ES-I3 (cell line): ENCODE measurements around the gene ONECUT3.
"Not testable (repeated sequence)": the region's sequence is repeated elsewhere in the genome, so short reads cannot be mapped to it uniquely, and the experiment has no call there.

ENCODE experiments used
- H3K36me3 ChIP-seq: 2 replicates; pipeline ENCODE4 v1.6.1; 2013; ENCODE audit warnings: mild to moderate bottlenecking, low read length, control low read depth, moderate library complexity; ENCODE audit not compliant: insufficient read depth
- H3K4me1 ChIP-seq: 2 replicates; pipeline ENCODE4 v1.6.1; 2013; ENCODE audit warnings: mild to moderate bottlenecking, control low read depth, low read length; ENCODE audit not compliant: insufficient read depth
- H3K9ac ChIP-seq: 2 replicates; pipeline ENCODE4 v1.6.1; 2013; ENCODE audit warnings: low read depth, mild to moderate bottlenecking, low read length, moderate library complexity
- H3K9me3 ChIP-seq: 2 replicates; pipeline ENCODE4 v1.6.1; 2013; ENCODE audit warnings: mild to moderate bottlenecking, low read length, moderate library complexity; ENCODE audit not compliant: control insufficient read depth, insufficient read depth

ONECUT3 gene

DNA sequence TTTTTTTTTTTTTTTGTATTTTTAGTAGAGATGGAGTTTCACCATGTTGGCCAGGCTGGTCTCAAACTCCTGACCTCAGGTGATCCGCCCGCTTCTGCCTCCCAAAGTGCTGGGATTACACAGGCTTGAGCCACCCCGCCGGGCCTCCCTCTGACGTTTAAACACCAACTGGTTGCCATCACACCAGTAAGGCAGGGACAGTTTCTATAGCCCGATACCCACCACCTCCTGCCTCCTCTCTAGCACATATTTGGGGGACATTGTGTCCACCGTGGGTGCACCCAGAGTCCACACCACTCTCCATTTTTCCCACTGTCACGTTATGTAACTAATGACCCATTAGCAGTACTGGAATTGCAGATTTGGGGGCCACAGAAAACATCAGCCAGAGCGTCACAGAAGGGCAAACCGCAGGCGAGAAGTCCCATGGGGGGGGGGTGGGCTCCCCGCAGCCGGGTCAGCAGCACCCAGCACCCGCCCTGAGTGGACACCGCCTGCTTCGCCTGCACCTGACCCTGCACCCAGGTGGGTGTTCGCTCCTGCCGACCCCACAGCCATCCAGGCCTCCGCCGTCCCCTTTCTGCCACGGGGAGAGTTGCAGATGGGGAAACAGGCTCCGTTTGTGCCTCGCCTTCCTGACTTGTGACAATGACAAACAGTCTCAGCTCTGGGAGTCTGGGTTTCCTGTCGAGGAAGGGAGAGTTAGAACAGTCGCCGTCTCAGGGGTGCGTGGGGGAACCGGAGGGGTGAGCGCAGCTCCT is 3.6 kb downstream of the ONECUT3 start:
- Histone ChIP-seq H3K4me1 (no peaks in the 10 kb centered on the region; the same call in 1 of the 2 replicates), H3K9ac (no peak overlapping the region), H3K9me3 (no peaks in the 10 kb centered on the region), H3K36me3 (no peaks in the 10 kb centered on the region)

DNA sequence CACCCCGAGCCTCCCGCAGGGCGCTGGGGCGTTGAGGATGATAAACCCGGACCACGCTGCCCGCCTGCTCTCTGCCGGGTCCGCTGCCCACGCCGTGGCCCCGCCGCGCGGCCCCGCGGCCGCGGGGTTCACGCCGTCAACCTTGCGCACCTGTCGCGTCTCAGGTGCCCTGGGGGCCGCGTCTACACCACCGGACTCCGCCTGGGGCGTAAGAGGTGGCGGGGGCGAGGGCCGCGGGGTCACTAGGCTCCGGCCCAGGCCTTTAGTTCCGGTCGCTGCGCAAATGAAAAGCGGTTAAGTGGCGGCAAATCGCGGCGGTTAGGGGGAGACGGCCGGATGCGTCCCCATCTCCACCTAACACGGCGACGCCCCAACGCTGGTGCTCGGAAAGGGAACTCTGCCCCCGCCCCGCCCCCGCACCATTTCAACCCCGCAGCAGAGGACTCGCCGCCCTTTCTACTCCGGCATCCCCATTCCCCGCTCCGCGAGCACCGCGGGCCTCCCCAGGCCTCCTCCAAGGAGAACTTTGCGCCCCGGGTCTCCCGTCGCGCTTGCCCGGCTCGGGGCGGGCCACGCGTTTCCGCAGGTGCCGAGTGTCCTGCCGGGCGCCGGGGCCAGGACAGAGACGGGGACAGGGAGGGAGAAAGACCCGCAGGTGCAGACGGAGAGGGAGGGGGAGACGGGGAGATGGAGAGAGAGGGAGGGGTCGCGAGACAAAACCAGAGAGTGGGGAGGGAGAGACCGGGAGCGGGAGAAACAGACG is 4.3 kb downstream of the ONECUT3 start:
- no peaks in the 10 kb centered on the region for H3K36me3 ChIP-seq
- no peaks in the 10 kb centered on the region; the same call in 1 of the 2 replicates for H3K4me1 ChIP-seq
- H3K9ac ChIP-seq: no peak overlapping the region
- H3K9me3 ChIP-seq: no peaks in the 10 kb centered on the region

DNA sequence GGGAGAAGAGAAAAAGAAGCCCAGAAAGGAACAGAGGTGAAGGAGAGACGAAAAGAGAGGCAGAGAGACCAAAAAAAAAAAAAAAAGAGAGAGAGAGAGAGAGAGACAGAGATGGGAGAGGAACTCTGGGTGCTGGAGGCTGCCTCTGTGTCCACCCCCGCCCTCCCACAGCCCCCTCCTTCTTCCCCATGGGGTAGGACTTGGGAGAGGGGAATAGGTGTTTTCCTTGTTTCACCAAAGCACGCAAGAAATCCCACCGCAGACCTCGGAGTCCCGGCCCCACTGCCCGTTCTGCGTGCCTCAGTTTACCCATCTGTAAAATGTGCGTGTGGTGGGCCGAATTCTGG is 4.9 kb downstream of the ONECUT3 start:
- H3K9ac ChIP-seq: no peak overlapping the region
- no peaks in the 10 kb centered on the region; the same call in 1 of the 2 replicates for H3K4me1 ChIP-seq
- no peaks in the 10 kb centered on the region for H3K36me3 ChIP-seq
- H3K9me3 ChIP-seq: no peaks in the 10 kb centered on the region

DNA sequence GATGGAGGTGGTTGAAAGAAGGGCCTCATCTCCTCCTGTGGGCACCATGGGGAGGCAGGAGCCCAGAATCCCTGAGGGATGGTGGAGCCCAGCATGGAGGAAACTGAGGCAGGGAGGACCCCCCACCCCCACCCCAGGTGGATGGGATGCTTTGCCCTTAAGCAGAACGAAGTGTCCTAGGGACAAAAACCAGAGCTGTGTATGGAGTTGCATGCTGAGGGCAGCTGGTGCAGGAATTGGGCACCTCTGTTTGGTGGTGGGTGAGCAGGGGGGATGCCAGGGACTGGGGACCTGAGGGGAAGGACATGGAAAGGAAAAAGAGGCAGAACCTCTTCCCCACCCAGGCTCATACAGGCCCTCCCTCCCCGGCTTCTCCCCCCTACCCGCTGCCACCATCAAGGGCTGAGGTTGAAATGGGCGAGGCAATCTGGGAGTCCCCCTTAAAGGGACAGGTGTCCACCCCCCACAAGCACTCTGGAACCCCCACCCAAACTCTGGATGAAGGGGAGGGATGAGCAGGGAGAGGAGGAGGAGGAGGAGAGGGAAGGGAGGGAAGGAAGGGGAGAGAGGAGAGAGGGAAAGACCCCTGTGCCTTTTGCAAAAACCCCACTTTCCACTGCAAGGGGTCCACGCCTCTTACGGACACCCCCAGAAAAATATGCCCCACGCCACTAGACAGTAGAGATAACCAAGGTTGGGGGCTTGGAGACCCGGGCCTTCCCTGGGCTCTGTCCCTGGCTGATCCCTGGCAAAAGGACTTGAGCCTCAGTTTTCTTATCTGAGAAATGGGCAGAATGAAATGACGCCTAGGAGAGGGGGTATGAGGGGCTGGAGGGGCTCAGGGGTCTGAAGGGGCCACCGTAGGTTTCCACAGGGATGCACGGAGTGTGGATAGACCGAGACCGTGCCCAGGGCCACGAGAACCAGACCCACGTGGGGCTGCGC is 5.9 kb downstream of the ONECUT3 start:
- Histone ChIP-seq H3K9ac (no peak overlapping the region), H3K4me1 (no peaks in the 10 kb centered on the region; the same call in 1 of the 2 replicates)

DNA sequence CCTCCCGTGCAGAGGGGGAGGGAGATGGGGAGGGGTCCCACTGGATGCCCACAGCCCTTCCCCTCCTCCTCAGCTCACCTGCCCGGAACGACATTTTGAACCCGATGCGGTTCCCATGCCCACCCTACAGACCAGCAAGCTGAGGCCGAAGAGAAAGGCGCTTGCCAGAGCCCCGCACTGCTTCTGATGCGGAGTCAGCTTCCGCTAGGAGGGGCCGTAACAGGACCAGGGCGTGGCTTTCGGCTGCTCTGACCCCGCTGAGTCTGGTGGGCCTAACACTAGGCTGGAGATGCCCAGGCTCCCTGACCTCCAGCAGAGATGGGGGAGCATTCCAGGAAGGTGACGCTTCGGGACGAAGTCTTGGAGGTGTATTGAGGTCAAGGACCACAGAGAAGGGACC is 6.7 kb downstream of the ONECUT3 start:
- Histone ChIP-seq H3K4me1 (no peaks in the 10 kb centered on the region; the same call in 1 of the 2 replicates), H3K9me3 (no peaks in the 10 kb centered on the region), H3K9ac (no peak overlapping the region), H3K36me3 (no peaks in the 10 kb centered on the region)

More for the DNA sequence above, 5.9 kb downstream of the ONECUT3 start:
- Histone ChIP-seq H3K9me3 (no peaks in the 10 kb centered on the region), H3K36me3 (no peaks in the 10 kb centered on the region)

DNA sequence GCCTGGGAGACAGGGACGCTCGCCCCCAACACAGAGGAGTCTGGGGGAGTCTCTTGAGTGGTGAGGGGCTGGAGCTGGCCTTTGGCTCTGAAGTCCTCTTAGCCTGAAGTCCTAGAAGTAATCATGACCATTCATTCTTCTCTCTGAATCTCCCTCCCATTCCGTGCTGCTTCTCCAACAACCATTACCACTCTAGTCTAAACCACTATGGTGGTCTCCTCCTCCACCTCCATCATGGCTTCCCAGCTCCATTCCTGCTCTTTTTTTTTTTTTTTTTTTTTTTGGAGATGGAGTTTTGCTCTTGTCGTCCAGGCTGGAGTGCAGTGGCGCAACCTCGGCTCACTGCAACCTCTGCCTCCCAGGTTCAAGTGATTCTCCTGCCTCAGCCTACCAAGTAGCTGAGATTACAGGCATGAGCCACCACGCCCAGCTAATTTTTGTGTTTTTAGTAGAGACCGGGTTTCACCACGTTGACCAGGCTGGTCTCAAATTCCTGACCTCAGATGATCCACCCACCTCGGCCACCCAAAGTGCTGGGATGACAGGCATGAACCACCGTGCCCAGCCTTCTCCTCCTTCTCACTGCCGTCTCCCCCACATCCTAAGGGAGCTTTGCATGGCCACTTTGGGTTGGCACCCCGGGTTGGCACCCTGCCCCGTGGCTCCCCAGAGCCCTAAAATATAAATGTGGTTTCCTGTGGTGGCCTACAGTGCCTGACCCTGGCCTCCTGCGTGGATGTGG is 7.7 kb downstream of the ONECUT3 start:
- not testable (repeated sequence) for H3K9ac ChIP-seq, H3K4me1 ChIP-seq, H3K36me3 ChIP-seq, H3K9me3 ChIP-seq

DNA sequence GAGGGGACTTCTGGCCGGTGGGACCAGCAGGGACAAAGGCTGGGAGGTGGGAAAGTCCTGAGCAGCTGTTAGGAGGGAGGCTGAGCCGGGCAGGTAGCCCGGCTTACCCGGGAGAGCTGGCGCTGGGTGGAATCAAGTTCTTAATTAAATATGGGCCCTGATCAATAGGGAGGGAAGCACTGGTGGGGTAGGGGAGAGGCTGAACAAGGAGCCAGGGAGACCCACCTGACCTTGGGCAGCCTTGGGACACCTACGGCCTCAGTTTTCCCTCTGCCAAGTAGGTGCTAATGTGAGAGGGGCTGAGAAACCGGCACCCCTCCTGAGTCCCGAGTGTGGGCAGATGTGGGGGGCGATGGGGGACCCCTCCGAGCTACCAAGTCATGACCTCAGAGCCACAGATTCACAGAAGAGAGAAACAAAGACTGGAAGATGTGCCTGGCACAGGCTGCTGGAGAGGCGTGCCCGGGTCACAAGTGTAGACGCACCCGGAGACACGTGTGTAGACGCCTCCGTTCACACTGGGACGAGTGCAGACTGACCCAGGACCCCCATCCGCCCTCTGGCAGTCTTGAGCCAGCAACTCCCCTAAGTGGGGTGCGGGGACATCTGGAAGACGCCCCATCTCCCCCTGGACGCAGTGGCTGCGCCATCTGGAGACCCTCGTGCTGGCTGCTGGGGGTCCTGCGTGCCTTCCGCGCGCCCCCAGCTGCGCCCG is 8.4 kb downstream of the ONECUT3 start:
- no peaks in the 10 kb centered on the region; the same call in 1 of the 2 replicates for H3K4me1 ChIP-seq
- H3K36me3 ChIP-seq: no peaks in the 10 kb centered on the region
- no peak overlapping the region for H3K9ac ChIP-seq
- no peaks in the 10 kb centered on the region for H3K9me3 ChIP-seq

DNA sequence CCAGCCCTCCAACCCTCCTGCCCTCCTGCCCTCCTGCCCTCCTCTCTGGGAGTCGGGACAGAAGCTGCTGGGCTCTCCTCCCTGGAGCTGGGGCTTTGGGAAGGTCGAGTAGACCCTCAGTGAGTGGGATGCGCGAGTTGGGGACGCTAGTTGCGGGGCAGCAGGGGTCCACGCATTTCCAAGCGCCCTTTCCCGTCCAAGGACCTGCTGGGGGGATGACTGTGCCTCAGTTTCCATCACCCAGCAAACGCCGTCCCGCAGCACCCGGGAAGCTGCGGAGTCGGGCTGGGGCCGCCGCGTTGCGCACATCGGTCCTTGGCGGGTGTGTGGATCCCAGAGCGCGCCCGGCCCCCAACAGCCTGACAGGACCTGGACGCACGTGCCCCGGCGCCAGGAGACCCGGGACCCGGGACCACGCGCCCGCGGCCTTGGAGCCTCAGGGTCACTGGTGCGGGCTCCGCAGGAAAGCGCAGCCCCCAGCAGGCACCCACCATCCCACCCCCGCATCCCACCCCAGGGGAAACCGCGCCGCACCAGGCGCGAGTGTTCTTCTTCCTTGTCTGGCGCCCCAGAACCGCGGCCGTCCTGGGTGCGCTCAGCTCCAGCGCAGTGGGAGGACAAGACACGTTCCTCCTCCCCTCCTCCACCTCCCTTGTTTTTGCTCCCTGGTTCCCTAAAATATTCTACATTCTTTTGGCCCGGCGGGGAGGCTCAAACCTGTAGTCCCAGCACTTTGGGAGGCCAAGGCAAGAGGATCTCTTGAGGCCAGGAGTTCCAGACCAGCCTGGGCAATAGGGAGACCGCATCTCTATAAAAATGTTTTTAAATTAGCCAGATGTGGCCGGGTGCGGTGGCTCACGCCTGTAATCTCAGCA is 9.2 kb downstream of the ONECUT3 start:
- no peaks in the 10 kb centered on the region for H3K9me3 ChIP-seq
- peaks cover 3% of the 10 kb centered on the region; the same call in 1 of the 2 replicates for H3K4me1 ChIP-seq
- no peak overlapping the region for H3K9ac ChIP-seq
- no peaks in the 10 kb centered on the region for H3K36me3 ChIP-seq

DNA sequence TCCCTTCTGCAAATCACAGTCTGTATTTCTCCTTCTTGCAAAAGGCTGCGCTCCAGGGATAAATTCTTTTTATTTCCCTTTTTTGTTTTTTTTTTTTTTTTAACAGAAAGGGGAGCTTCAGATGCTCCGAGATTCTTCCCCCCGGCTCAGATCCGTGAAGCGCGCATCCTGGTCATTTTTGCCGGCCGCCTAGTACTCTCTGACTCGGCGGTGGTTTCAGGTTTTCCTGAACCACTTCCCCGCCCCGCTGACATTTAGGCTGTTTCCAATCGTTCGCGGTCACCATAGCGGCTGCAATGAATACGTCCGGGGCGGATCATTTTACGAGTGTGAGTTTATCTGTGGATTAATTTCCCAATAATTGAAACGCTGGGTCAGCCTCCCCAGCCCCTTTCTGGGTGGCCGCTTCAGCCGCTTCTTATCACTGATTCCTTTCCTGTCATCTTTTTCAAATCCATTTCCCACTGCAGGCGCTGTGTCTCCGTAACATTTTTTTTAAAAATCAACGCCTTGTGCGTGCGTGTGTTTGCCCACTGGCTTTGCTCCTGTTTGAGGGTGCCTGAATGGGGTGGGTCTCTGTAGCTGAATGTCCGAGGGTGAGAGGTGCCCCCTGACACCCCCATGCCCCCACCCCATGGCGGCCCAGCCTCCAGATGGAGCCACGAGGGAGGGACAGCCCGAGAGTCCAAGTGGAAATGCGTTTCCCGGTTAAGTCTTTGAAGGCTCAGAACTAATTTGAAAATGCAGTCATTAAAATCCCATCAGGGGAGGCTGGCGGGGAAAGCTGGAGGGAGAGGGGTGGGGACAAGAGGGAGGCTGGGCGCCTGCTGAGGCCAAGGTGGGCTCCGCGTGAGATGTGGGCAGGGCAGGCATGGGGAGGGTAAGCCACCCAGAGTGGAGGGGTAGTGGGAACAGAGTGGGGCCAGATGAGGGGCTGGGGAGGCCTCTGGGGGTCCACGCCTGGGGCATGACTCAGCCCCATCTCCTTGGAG is 10.6 kb downstream of the ONECUT3 start:
- no peaks in the 10 kb centered on the region for H3K36me3 ChIP-seq
- H3K9ac ChIP-seq: no peak overlapping the region
- peaks cover 3% of the 10 kb centered on the region; the same call in 1 of the 2 replicates for H3K4me1 ChIP-seq
- no peaks in the 10 kb centered on the region for H3K9me3 ChIP-seq

DNA sequence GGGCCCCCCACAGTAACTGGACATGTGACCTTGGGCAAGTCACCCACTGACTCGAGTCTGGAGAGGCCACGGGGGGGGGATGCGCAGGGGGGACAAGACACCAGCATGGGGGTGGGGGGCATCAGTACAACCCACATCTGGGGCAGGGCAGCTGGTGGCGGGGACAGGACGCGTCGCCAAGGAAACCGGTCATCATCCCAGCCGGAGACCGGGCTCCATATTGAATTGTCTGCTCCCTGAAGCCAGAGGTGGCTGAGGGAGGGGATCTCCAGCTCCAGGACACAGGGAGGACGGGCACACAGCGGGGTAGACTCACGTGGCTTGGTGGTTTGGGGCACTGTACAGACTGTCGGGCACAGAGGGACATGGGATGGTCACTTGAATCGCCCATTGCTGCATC is 11.4 kb downstream of the ONECUT3 start:
- Histone ChIP-seq H3K36me3 (no peaks in the 10 kb centered on the region), H3K9ac (no peak overlapping the region), H3K4me1 (peaks cover 3% of the 10 kb centered on the region; the same call in 1 of the 2 replicates), H3K9me3 (no peaks in the 10 kb centered on the region)

DNA sequence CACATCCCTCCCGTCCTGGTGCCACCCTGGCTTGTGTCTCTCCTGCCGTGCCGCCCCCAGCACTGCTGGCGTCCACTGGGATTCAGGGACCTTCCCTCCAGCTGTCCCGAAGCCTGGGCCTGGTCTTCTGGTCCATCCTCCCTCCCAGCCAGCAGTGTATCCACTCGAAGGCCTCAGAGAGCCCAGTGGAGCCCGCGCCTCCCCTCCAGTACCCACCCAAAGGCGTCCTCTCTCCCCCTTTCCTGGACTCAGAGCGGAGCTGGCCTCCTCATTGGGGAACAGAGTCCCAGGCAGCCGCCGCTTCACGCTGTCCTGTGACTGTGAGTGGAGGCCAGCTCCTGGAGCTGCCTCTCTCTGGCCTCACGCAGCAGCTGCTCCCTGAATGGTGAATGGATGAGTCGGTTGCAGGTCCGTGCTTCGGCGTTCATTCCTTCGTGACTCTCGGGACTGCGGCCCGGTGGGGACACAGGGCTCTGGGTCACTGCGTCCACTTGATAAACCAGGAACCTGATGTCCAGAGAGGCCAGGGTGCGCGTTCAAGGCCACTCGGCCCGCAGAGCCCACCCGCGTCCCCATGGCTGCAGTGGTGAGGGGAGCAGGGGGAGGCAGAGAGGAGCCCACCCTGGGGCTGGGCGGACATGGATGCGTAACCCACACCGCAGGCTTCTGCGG is 12.1 kb downstream of the ONECUT3 start:
- H3K9me3 ChIP-seq: no peaks in the 10 kb centered on the region
- H3K4me1 ChIP-seq: peaks cover 3% of the 10 kb centered on the region; the same call in 1 of the 2 replicates
- H3K36me3 ChIP-seq: no peaks in the 10 kb centered on the region
- no peak overlapping the region for H3K9ac ChIP-seq
